OCI-LY1 (cell line): ENCODE results near the gene PLAAT4.

Experiments
- H2AFZ ChIP-seq: fragments of 200-600 bp; sonication (generic), shearing (Covaris generic); 2 replicates; pipeline ENCODE4 v1.6.0; 2014; ENCODE audit warnings: antibody characterized with exemption, mild to moderate bottlenecking, low read length
- H3F3A ChIP-seq: fragments of 200-600 bp; sonication (generic), shearing (Covaris generic); 2 replicates; pipeline ENCODE4 v1.6.0; 2014; ENCODE audit warnings: mild to moderate bottlenecking, antibody characterized with exemption, low read length, moderate library complexity; ENCODE audit not compliant: insufficient read depth
- H3K27ac ChIP-seq: fragments of 200-600 bp; sonication (generic); 2 replicates; pipeline ENCODE4 v1.5.1; 2014; ENCODE audit warnings: low read length, mixed run types, mild to moderate bottlenecking, low read depth; ENCODE audit not compliant: poor library complexity, severe bottlenecking
- H3K27me3 ChIP-seq: fragments of 200-600 bp; sonication (generic); 2 replicates; pipeline ENCODE4 v1.6.0; 2014; ENCODE audit warnings: antibody characterized with exemption, mild to moderate bottlenecking, low read length, moderate library complexity; ENCODE audit not compliant: insufficient read depth
- H3K36me3 ChIP-seq: fragments of 200-600 bp; sonication (generic); 2 replicates; pipeline ENCODE4 v1.6.1; 2014; ENCODE audit warnings: mild to moderate bottlenecking, antibody characterized with exemption, low read length, moderate library complexity, mixed read lengths; ENCODE audit not compliant: insufficient read depth
- H3K4me1 ChIP-seq: fragments of 200-600 bp; sonication (generic); 2 replicates; pipeline ENCODE4 v1.5.1; 2014; ENCODE audit warnings: mild to moderate bottlenecking, low read length, moderate library complexity; ENCODE audit not compliant: insufficient read depth, severe bottlenecking
- H3K4me2 ChIP-seq: fragments of 200-600 bp; sonication (generic), shearing (Covaris generic); 2 replicates; pipeline ENCODE4 v1.6.1; 2014; ENCODE audit warnings: low read length
- H3K4me3 ChIP-seq: fragments of 200-600 bp; sonication (generic); 2 replicates; pipeline ENCODE4 v1.5.1; 2014; ENCODE audit warnings: low read length, low read depth, mild to moderate bottlenecking, mixed read lengths; ENCODE audit not compliant: poor library complexity, severe bottlenecking
- H3K79me2 ChIP-seq: fragments of 200-600 bp; shearing (Covaris generic); 2 replicates; pipeline ENCODE4 v1.6.1; 2016; ENCODE audit warnings: mixed run types, low read length, mixed read lengths; ENCODE audit not compliant: insufficient read depth
- H3K9ac ChIP-seq: fragments of 200-600 bp; sonication (generic), shearing (Covaris generic); 2 replicates; pipeline ENCODE4 v1.6.1; 2014; ENCODE audit warnings: mild to moderate bottlenecking, low read length, mixed read lengths
- H3K9me2 ChIP-seq: fragments of 200-600 bp; sonication (generic), shearing (Covaris generic); 2 replicates; pipeline ENCODE4 v1.6.1; 2014; ENCODE audit warnings: low read depth, mild to moderate bottlenecking, low read length, mixed read lengths
- H3K9me3 ChIP-seq: fragments of 200-600 bp; shearing (Covaris generic); 2 replicates; pipeline ENCODE4 v1.6.1; 2014; ENCODE audit warnings: low read length, mixed read lengths
- H4K20me1 ChIP-seq: fragments of 200-600 bp; sonication (generic), shearing (Covaris generic); 2 replicates; pipeline ENCODE4 v1.6.0; 2016; ENCODE audit warnings: mild to moderate bottlenecking, low read length; ENCODE audit not compliant: insufficient read depth
- CTCF ChIP-seq: fragments of 200-600 bp; sonication (generic), shearing (Covaris generic); IDR thresholded peaks from 2 replicates; pipeline ENCODE4 v1.5.1; 2017; ENCODE audit warnings: mild to moderate bottlenecking, antibody characterized with exemption, low read length, moderate library complexity, mixed read lengths
- EZH2 ChIP-seq: fragments of 200-600 bp; sonication (generic), shearing (Covaris generic); IDR thresholded peaks from 2 replicates; pipeline ENCODE4 v1.8.0; 2017; ENCODE audit warnings: borderline replicate concordance, mixed run types, mild to moderate bottlenecking, antibody characterized with exemption, low read length, moderate library complexity, mixed read lengths

PLAAT4 gene

GRCh38 chr11:63499874-63500273 is 36.7 kb upstream of the PLAAT4 start:
- H3K4me2 ChIP-seq = no peak overlapping the region
- peaks cover 6% of the 10 kb centered on the region; the same call in 1 of the 2 replicates for H3K9me3 ChIP-seq
- H3K79me2 ChIP-seq = no peaks in the 10 kb centered on the region
- no peak overlapping the region for H2AFZ ChIP-seq
- no peak for TF ChIP-seq CTCF
- no peak for TF ChIP-seq EZH2
- H3K27ac ChIP-seq = no peak overlapping the region
- H3K9me2 ChIP-seq = no peaks in the 10 kb centered on the region
- no peak overlapping the region for H3K9ac ChIP-seq
- no peaks in the 10 kb centered on the region for H3K27me3 ChIP-seq
- no peak overlapping the region for H3K4me3 ChIP-seq
- no peaks in the 10 kb centered on the region for H4K20me1 ChIP-seq
- no peaks in the 10 kb centered on the region for H3F3A ChIP-seq
- H3K36me3 ChIP-seq = no peaks in the 10 kb centered on the region; the same call in 1 of the 2 replicates
- H3K4me1 ChIP-seq = no peaks in the 10 kb centered on the region

GRCh38 chr11:63501236-63501635 is 35.4 kb upstream of the PLAAT4 start:
- no peak overlapping the region for H3K27ac ChIP-seq
- H3F3A ChIP-seq = no peaks in the 10 kb centered on the region
- 0 out of 2 replicates have a peak, but pooled peaks cover 3% of the 10 kb centered on the region for H3K27me3 ChIP-seq
- TF ChIP-seq EZH2 (no peak), CTCF (no peak)
- H3K4me3 ChIP-seq = no peak overlapping the region
- H3K36me3 ChIP-seq = no peaks in the 10 kb centered on the region; the same call in 1 of the 2 replicates
- no peak overlapping the region for H2AFZ ChIP-seq
- no peaks in the 10 kb centered on the region for H3K4me1 ChIP-seq
- no peak overlapping the region for H3K9ac ChIP-seq
- H3K9me3 ChIP-seq = peaks cover 6% of the 10 kb centered on the region; the same call in 1 of the 2 replicates
- no peaks in the 10 kb centered on the region for H3K9me2 ChIP-seq
- H4K20me1 ChIP-seq = no peaks in the 10 kb centered on the region
- H3K4me2 ChIP-seq = no peak overlapping the region
- H3K79me2 ChIP-seq = no peaks in the 10 kb centered on the region

GRCh38 chr11:63502252-63502820 is 34.3 kb upstream of the PLAAT4 start:
- Histone ChIP-seq H3K27me3 (0 out of 2 replicates have a peak, but pooled peaks cover 3% of the 10 kb centered on the region), H3F3A (no peaks in the 10 kb centered on the region), H3K36me3 (no peaks in the 10 kb centered on the region; the same call in 1 of the 2 replicates), H2AFZ (no peak overlapping the region), H3K9ac (no peak overlapping the region), H3K27ac (no peak overlapping the region), H3K79me2 (no peaks in the 10 kb centered on the region), H3K4me2 (no peak overlapping the region), H3K9me2 (no peaks in the 10 kb centered on the region), H3K4me3 (no peak overlapping the region), H3K9me3 (peaks cover 6% of the 10 kb centered on the region; the same call in 1 of the 2 replicates), H3K4me1 (no peaks in the 10 kb centered on the region), H4K20me1 (no peaks in the 10 kb centered on the region)
- no peak for TF ChIP-seq CTCF
- no peak for TF ChIP-seq EZH2
